C4-2B (cell line): ENCODE data around the gene ARHGAP20.

Source experiments
- CTCF ChIP-seq: fragments of 450-650 bp; conservative IDR thresholded peaks from 2 replicates; pipeline ENCODE4 v1.5.1; 2017; ENCODE audit warnings: mild to moderate bottlenecking
- ZFX ChIP-seq: fragments of 450-650 bp; IDR thresholded peaks from 2 replicates; pipeline ENCODE4 v1.6.1; 2017

- TF ChIP-seq CTCF (no peak), ZFX (no peak)
Observed at GRCh38 chr11:110571081-110571720, 141.0 kb downstream of the ARHGAP20 start.
